Esophagus mucosa (tissue), 1 donor: ENCODE measurements around the gene ADORA2A. TPM values are rescaled to one million over a fixed set of nuclear protein-coding genes. Genes with fewer than 3 reads are reported as not detected.

ENCODE experiments used
- ATAC-seq: fragments of 200-7000 bp; cut with Tn5 transposase; one replicate; pipeline ENCODE4 v1.9.1; 2020
- total RNA-seq: library from RNA; stranded (reverse); gene quantifications from one replicate; pipeline ENCODE4 v1.2.4, GENCODE V29; 2023
- donor health status: DM: yes; HTN: yes; CAD: no.

Gene ADORA2A
- total RNA-seq, 1 donor from 2014 or later = not detected

DNA sequence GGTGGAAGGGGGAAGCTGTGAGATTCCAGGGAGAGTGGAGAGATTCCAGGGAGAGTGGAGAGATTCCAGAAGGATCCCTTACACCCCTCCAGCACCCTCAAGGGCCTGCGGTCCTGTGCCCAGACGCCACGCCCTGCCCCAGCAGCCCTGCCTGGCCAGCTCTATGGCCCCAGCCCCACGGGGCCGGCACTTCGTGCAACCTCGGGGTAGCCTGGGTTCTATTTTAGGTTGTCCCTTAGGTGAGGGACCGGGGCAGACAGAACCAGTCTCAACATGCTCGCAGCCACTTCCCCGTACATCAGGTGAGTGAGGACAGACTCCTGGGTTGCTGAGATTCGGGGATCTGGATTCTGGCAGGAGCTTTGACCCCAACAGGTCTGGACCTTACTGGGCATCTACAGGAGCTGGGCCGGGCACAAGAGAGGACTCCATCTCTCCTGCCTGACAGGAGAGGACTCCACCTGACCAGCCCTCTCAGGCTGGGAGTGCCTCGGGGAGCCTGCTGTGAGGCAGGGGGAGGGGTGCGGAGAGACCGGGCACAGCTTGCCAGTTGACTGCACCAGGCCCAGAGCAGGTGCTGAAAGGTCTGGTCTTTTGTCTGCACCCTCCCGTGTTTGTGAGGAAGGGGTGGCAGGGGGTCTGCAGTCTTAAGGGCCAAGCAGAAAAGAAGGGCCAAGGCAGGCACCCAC lies 8.5 kb upstream of the ADORA2A start:
- ATAC-seq = peak; percentile 5

DNA sequence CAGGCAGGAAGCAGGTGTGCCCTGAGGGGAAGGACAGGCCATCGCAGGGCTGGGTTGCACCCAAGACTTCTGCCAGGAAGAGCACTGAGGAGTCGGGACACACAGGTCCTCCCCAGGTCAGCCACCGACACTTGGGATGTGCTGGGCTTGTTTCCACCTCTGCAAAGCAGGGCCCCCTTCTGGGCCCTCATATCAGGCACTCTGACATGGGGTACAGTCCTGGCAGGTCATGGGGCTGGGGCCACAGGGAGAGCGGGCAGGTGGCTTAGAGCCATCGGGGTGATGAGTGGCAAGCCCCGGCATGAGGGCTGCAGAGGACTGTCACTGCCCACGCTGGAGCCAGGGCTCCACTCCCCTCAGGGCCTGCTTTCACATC lies 7.9 kb upstream of the ADORA2A start:
- ATAC-seq = no peak

GRCh38 chr22:24420072-24420976 lies 7.1 kb upstream of the ADORA2A start:
- no peak for ATAC-seq

DNA sequence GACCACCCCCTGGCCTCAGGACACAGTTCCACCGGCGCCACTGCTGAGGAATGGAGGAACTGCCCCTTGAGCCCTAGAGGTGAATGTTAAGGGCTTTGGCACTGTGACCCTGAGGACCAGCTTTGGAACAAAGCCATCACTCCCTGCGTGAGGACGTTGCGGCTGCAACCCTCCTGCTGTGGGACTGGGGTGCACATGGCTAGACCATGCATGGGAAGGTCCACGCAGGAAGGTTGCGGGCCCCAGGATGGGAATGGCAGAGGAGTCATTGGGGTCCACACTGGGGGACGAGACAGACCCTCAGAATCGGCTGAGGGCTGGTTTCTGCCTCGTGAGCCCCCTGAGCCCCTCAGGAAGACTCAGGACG lies 6.4 kb upstream of the ADORA2A start:
- no peak for ATAC-seq

DNA sequence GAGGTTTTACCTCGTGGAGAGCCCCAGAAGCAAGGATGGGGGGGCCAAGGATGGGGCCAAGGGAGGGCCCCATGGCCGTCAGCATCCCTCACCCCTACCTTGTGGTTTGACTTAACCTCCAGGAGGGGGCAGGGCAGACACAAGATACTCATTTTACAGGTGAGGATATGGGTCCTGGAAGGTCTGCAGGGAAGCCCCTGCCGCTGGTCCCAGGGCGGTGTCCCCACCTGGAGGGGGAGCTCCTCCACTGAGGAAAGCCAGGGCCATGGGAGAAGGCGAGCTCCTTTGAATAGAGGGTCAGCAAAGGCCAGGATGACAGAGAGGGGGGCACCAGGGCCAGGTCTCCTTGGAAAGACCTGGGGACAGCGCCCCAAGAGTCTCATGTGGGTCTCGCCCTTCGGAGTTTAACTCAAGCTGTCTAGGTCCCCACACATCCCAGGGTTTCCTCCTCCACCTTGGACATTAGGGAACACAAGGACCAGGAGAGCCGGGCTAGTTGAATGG lies 5.9 kb upstream of the ADORA2A start:
- peak; percentile 14 for ATAC-seq

GRCh38 chr22:24422102-24422665 lies 5.2 kb upstream of the ADORA2A start:
- ATAC-seq = no peak

DNA sequence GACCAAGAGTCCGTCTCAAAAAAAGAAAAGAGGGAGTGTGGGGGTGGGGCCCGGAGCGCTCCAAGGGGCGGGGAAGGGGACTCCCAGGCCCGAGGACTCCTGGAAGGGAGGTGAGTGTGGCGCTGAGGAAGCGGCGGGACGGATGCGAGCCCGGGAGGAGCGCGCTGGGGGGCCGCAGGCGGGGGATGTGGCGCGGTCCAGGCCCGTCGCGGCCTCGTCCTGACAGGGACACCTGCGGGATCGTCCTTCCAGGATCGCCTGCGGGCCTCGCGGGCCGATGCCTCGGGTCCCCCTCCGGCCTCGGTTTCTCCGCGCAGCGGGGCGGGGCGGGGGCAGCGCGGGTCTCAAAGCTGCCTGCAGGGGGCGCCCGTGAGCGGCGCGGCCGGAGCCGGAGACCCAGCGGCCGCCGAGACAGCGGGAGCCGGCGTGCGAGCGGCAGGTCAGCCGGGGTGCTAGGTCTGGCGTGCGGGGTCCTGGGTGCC lies 3.8 kb upstream of the ADORA2A start:
- peak; percentile 48 for ATAC-seq

- ATAC-seq = peak; percentile 5
These were observed 3.1 kb upstream of the ADORA2A start for GRCh38 chr22:24424001-24424900.

- no peak for ATAC-seq
These were observed 2.3 kb upstream of the ADORA2A start for GRCh38 chr22:24424901-24425775.

DNA sequence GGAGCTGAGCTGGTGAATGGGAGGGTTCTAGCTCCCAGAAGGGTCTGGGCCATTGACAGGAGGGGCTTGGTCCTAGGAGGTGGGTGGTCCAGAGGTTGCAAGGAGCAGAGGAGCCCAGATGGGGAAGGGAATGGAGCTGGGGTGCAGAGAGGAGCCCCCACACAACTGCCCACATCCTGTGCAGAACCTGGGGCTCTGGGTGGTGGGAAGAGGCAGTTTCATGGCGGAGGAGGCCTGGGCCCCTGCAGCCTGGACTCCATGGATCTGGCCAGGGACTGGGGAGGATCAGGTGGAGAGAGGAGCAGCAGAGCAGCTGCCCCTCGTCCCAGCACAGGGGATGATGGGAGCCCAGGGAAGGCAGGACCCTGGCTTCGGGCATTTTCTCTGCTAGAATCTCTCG lies 963 bp upstream of the ADORA2A start:
- ATAC-seq = no peak

DNA sequence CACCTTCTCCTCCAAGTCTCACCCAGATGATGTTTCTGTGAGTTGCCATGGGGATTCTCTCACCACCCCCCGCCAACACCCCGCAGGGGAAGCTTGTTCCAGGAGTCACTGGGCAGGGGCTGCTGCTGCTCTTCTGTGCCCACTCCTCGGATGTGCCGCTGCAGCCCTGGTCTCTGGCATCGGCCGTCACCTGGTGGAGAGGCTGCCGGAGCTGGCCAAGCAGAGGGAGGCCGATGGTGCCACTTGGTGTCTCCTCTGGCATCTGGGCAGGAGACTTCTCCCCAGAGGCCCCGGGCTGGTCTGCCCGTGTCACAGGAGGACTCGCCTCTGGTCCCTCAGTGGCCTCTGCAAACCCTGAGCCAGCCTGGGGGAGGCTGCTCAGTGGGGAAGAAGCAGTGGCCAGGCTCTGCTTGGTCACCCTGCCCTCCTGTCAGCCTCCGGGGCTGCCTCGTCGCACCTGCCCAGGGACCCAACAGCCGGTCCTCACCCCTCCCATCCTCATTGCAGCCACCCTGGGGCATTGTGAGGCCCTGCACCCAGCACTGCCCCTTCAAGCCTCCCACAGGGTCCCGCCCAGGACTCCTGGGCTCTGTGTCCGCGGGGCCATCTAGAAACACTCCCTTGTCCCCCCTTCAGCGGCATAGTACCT lies 424 bp upstream of the ADORA2A start:
- no peak for ATAC-seq

DNA sequence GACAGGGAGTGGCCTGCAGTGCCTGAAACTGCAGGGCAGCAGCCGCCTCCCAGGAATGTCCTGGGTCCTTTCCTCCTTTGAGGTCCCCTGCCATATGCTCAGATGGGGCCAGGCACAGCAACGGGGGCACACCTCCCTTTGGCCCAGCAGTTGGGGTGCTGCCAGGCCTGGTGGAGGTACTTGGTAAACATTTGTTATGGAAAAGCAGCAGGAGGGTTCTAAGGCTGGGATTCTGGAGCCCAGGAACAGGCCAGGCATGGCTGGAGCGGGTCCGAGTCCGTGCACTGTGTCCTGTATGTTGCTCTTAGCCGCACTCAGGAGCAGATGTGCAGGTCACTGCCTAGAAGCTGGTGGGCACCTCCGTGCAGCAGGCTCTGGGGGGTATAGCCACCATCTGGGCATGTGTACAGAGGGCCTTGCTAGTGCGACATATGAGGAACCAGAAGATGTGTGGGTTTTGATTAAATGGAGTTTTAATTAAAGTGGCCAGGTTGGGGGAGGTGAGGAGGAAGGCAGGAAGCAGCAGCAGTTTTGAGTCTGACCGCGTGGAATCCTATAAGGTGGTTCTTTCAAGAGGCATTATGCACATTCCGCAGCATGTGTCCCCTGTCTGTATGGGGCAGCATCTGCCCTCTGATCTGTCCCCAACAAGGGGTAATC lies 1.5 kb downstream of the ADORA2A start:
- ATAC-seq = no peak

DNA sequence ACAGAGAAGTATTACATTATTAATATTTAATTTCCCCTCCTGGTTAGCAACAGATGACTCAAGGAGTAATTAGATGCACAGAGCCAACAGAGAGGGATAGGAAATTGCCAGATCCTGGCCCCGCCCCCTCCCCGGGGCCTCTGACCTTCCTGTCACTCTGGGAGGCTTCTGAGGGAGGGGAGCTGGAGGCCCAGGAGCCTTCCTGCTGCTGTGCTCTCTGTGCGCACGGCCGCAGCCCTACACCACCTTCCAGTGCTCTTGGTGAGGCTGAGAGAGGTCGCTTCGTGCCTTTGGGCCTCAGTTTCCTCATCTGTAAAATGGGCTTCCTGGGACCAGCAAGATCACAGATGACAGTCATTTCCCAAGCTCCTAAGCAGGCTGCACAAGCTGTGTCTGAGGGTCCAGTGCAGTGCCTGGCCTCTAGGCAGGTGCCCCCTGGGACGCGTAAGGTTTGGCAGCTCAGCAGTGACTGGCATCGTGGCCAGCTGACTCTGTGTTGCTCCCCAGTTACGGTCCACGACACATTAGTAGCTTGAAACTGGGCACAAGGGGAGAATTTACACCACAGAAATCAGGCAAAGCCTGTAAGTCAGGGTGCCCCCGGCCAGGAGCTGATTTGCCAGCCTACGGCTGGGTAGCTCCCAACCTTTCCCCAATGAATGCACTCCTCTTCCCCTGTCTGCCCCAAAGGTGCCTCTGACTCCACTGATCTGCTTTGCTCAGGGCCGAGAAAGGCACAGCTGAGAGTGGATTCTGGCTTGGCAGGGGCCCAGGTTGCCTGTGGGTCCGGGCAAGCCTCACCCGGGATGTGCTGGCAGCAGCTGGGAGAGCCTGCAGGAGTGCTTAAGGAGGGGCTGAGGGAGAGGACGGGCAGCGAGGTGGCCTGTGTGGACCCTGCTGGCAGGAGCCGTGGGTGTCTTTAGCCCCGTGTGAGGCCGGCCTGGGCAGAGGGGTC lies 2.3 kb downstream of the ADORA2A start:
- no peak for ATAC-seq

DNA sequence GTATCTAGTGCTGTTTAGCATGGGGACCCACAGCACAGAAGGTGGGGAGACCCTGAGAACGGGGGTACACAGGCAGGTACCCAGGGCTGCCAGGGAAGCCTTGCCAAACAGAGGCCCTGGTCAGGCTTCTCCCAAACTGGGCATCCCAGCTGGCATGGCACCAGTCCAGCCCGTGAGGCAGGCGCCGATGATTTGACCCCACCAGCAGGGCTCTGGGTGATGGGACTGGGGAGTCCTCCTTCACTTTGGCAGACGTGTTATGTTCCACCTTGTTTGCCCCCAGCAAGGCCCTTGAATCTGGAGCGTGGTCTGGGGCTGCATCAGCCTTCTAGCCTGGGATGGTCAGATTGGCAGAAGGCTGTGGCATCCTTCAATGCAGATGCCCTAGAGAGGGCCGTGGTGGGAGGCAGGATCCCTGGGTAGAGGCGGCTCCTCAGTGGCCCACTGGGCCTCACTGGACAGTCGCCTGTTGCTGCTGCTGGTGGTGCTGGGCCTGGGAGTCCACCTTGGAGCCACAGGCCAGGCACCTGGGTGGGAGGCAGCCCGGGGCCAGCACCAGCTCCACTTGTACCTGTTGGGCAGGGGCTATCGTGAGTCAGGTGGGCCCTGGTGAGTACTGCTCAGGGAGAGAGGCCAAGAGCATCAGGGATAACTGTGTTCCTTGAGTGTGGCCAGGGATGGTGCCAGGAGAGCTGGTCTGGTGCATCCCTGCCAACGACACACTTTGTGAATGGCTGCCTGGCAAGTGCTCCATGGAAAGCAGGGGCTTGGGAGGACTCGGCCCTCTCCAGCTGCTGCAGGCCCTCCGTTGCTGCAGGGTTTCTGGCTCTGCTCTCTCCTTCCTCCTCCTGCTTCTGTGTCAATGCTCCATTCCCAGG lies 3.3 kb downstream of the ADORA2A start:
- ATAC-seq = no peak

- ATAC-seq = no peak
These were observed 4.1 kb downstream of the ADORA2A start for GRCh38 chr22:24431309-24432034.

- ATAC-seq = no peak
These were observed 4.9 kb downstream of the ADORA2A start for GRCh38 chr22:24432059-24432853.
